Keratinocyte (primary cell): ENCODE data around the gene ART4. TPM values are rescaled to one million over a fixed set of nuclear protein-coding genes. Genes with fewer than 3 reads are reported as not detected.

Experiments
- DNase-seq: peaks from one replicate; pipeline ENCODE4 v3.0.0-alpha.2; 2011; ENCODE audit warnings: low read depth, missing footprints, low spot score
- FAIRE-seq: peaks from 2 replicates; lab custom pipeline; 2011; peaks lifted over from hg19 to GRCh38; lab: Jason Lieb, UNC
- H2AFZ ChIP-seq: 2 replicates; pipeline ENCODE4 v1.6.0; 2012; ENCODE audit warnings: low read length, control low read depth, inconsistent platforms; ENCODE audit not compliant: control insufficient read depth
- H3K27ac ChIP-seq: 2 replicates; pipeline ENCODE4 v1.5.1; 2011; ENCODE audit warnings: low read length; ENCODE audit not compliant: control insufficient read depth, insufficient read depth
- H3K27me3 ChIP-seq: 3 replicates; pipeline ENCODE4 v1.6.0; 2011; ENCODE audit warnings: low read length; ENCODE audit not compliant: control insufficient read depth, insufficient read depth; ENCODE audit errors: extremely low read depth
- H3K36me3 ChIP-seq, 2 experiments: 2 replicates in 1 of 2; 3 replicates in 1 of 2; pipeline ENCODE4 v1.5.1; 2011; ENCODE audit warnings: low read length in 2 of 2, mild to moderate bottlenecking in 1 of 2; ENCODE audit not compliant: control insufficient read depth in 2 of 2, insufficient read depth in 2 of 2; ENCODE audit errors: extremely low read depth in 1 of 2
- H3K4me1 ChIP-seq: 3 replicates; pipeline ENCODE4 v1.5.1; 2011; ENCODE audit warnings: low read length; ENCODE audit not compliant: control insufficient read depth, insufficient read depth; ENCODE audit errors: extremely low read depth
- H3K4me2 ChIP-seq: 3 replicates; pipeline ENCODE4 v1.6.0; 2011; ENCODE audit warnings: low read depth, low read length; ENCODE audit not compliant: control insufficient read depth, insufficient read depth; ENCODE audit errors: extremely low read depth
- H3K4me3 ChIP-seq, 3 experiments: fragments of 200-600 bp in 1 of 3; sonication (generic) in 1 of 3; 2 replicates in 2 of 3; 3 replicates in 1 of 3; pipeline ENCODE4 v1.5.1; 2011 to 2016; ENCODE audit warnings: low read length in 3 of 3, mild to moderate bottlenecking in 3 of 3, control low read depth in 2 of 3, inconsistent platforms in 1 of 3, low read depth in 1 of 3, mixed read lengths in 1 of 3, mixed run types in 1 of 3, moderate library complexity in 1 of 3; ENCODE audit not compliant: control insufficient read depth in 2 of 3, insufficient read depth in 2 of 3; ENCODE audit errors: extremely low read depth in 1 of 3
- H3K79me2 ChIP-seq: 2 replicates; pipeline ENCODE4 v1.6.0; 2012; ENCODE audit warnings: low read length; ENCODE audit not compliant: control insufficient read depth, insufficient read depth
- H3K9ac ChIP-seq: 3 replicates; pipeline ENCODE4 v1.6.0; 2011; ENCODE audit warnings: low read length; ENCODE audit not compliant: control insufficient read depth, insufficient read depth; ENCODE audit errors: extremely low read depth
- H3K9me1 ChIP-seq: 3 replicates; pipeline ENCODE4 v1.6.0; 2011; ENCODE audit warnings: low read length; ENCODE audit not compliant: control insufficient read depth, insufficient read depth; ENCODE audit errors: extremely low read depth
- H3K9me3 ChIP-seq: 2 replicates; pipeline ENCODE4 v1.5.1; 2012; ENCODE audit warnings: low read depth, low read length; ENCODE audit not compliant: control insufficient read depth
- H4K20me1 ChIP-seq: 3 replicates; pipeline ENCODE4 v1.6.0; 2011; ENCODE audit warnings: low read length; ENCODE audit not compliant: control insufficient read depth, insufficient read depth; ENCODE audit errors: extremely low read depth
- CTCF ChIP-seq, 3 experiments: IDR thresholded peaks in 1 of 3; conservative IDR thresholded peaks in 1 of 3; optimal IDR thresholded peaks in 1 of 3; 2 replicates in 2 of 3; 3 replicates in 1 of 3; pipeline versions ENCODE3 to v1.5.1; 2011; ENCODE audit warnings: low read length in 3 of 3, mild to moderate bottlenecking in 3 of 3, moderate library complexity in 2 of 3, control low read depth in 1 of 3, inconsistent platforms in 1 of 3; ENCODE audit not compliant: insufficient read depth in 2 of 3; ENCODE audit errors: extremely low read depth in 1 of 3
- EZH2 ChIP-seq: IDR thresholded peaks from one replicate; pipeline ENCODE4 v1.6.1; 2012; ENCODE audit warnings: inconsistent platforms, mild to moderate bottlenecking, low read length, moderate library complexity
- dilution Hi-C: fragments of 300-500 bp; cut with MboI; formaldehyde crosslinking; loops from one replicate; pipeline ENCODE4 v1.7.0; 2020; ENCODE audit warnings: low sequenced_read_pairs; ENCODE audit not compliant: extremely low pct_ligation_motif_present
- polyA plus RNA-seq, 5 experiments: library from polyadenylated mRNA; depleted of rRNA in 3 of 5; stranded (reverse) in 3 of 5; stranded (forward) in 1 of 5; unstranded in 1 of 5; fragments of >200 nt; gene quantifications; 1 replicate in 1 of 5; 2 replicates in 3 of 5; 3 replicates in 1 of 5; pipeline versions ENCODE4 v1.2.1 to v1.2.3, GENCODE V29; 2011 to 2012; ENCODE audit warnings: missing spikeins in 2 of 5, low read depth in 1 of 5, low replicate concordance in 1 of 5

ART4 gene
- polyA plus RNA-seq, 1 donor (not counting 4 experiments of a cell fraction or from before 2014, with no cell fraction given): not detected

- dilution Hi-C loops: no loop called here
- Histone ChIP-seq H3K4me1 (peaks cover 5% of the 10 kb centered on the region), H3K4me3 (no peak overlapping the region), H4K20me1 (no peaks in the 10 kb centered on the region), H3K9me3 (no peaks in the 10 kb centered on the region), H3K36me3 (no peaks in the 10 kb centered on the region), H3K9me1 (no peaks in the 10 kb centered on the region), H3K27me3 (no peaks in the 10 kb centered on the region), H3K79me2 (no peaks in the 10 kb centered on the region), H3K27ac (no peak overlapping the region), H2AFZ (no peak overlapping the region), H3K9ac (no peak overlapping the region), H3K4me2 (no peak overlapping the region)
- no peak for FAIRE-seq
- no peak for DNase-seq
- TF ChIP-seq EZH2 (no peak), CTCF (optimal IDR thresholded peaks at IDR 0.05 in 1 of 3, IDR thresholded peaks at IDR 0.05 in 1 of 3, conservative IDR thresholded peaks at IDR 0.05 in 1 of 3; ENCODE audit: extremely low read depth in 1 of 3, insufficient read depth in 2 of 3, low read length in 3 of 3) (no peak)
These were observed 61.8 kb downstream of the ART4 start for GRCh38 chr12:14781563-14781962.

GRCh38 chr12:14780859-14781258 is 62.5 kb downstream of the ART4 start:
- Histone ChIP-seq H3K79me2 (peaks cover 3% of the 10 kb centered on the region), H3K4me1 (peaks cover 12% of the 10 kb centered on the region), H3K27me3 (no peaks in the 10 kb centered on the region), H3K9me1 (no peaks in the 10 kb centered on the region), H4K20me1 (no peaks in the 10 kb centered on the region), H3K36me3 (no peaks in the 10 kb centered on the region), H3K9me3 (no peaks in the 10 kb centered on the region), H3K27ac (no peak overlapping the region), H3K4me2 (no peak overlapping the region), H2AFZ (no peak overlapping the region), H3K4me3 (no peak overlapping the region), H3K9ac (no peak overlapping the region)
- no peak for FAIRE-seq
- TF ChIP-seq EZH2 (no peak), CTCF (optimal IDR thresholded peaks at IDR 0.05 in 1 of 3, IDR thresholded peaks at IDR 0.05 in 1 of 3, conservative IDR thresholded peaks at IDR 0.05 in 1 of 3; ENCODE audit: extremely low read depth in 1 of 3, insufficient read depth in 2 of 3, low read length in 3 of 3) (no peak)
- dilution Hi-C loops: no loop called here
- no peak for DNase-seq
